GM18517 (cell line): ENCODE measurements around the gene CCDC138.

Experiments used
- ATAC-seq: cut with Tn5 transposase; IDR thresholded peaks from one replicate; pipeline ENCODE4 v1.9.1; 2021; ENCODE audit warnings: mild to moderate bottlenecking, moderate library complexity; ENCODE audit not compliant: unreplicated experiment

CCDC138 gene

DNA sequence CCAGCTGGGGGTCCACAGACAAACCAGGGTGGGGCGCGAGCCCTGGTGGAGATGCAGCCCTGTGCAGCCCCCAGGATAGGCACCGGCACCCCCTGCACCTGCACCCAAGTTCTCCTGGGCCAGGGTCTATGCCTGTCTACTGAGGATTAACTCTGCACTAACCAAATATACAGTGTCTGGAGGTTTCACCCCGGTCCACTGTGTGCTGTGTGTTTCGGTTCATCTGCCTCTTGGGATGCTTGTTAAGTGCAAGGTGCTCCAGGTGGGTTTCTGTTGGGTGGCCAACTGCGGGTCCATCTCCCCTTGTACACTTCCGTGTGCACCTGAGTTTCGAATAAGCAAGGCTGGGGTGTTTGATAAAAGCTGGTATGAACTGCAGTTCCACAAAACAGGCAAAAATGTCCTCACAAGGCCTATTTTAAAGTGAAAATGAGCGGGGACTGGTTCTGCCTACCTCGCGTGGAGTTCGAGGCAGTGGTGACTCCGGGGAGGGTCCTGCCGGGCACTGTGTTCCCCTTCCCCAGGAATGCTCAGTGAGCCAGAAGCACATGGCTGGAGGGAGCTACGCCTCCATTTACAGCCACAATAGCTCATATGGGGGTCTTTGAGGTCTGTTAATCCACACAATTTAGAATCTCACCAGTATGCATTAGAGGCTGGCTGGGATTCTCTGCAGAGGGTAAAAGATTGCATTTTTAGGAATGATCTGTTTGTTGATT, 131.7 kb downstream of the CCDC138 start:
- no peak for ATAC-seq

DNA sequence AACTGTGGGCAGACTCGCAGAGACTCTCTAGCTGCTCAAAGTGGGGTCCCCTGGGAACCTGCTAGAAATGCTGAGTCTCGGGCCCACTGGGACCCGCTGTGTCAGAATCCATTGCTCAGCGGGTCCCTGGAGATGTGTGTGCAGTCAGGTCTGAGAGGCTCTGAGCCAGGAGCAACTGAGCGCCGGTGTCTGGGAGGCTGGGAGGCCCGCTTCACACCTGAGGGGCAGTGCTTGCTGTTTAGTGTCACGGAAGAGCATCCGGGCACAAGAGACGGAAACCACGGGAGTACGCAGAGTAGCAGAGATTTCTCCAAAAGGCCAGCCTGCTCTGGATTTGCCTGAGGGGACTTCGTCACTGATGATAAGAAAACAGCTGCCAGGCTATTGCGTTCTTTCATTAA, 132.4 kb downstream of the CCDC138 start:
- no peak for ATAC-seq

DNA sequence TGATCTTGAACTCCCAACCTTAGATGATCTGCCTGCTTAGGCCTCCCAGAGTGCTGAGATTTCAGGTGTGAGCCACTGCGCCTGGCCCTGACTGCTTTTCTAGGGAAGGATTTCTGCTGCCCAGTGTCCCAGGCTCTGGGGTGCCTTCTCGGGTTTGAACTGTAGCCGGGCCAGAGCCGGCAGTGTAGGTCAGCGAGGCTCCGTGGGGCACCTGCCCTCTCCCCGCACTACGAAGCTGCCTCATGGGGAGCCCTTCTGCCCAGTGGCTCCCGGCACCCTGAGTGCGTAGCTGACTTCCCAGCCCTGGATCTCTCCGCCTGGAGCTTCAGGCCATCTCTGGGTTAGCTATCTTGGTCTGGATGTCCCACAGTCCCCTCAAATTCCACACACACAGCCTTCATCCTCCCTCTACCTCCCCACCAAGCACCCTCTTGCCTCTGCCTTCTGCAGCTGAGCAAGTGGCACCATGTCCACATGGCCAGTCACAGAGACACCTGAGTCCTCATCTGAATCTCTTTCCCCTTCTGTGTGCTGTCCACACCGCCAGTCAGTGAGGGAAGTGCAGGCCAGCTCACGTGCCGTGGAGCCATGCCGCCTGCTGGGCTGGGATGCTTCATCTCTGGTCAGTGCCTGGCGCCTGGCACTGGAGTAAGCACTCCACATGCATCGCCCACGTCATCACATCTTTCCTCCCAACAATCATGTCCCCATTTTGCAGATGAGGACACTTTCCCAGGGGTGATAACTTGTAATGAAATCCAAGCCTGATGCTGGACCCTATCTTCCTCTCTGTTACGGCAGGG, 133.2 kb downstream of the CCDC138 start:
- no peak for ATAC-seq

DNA sequence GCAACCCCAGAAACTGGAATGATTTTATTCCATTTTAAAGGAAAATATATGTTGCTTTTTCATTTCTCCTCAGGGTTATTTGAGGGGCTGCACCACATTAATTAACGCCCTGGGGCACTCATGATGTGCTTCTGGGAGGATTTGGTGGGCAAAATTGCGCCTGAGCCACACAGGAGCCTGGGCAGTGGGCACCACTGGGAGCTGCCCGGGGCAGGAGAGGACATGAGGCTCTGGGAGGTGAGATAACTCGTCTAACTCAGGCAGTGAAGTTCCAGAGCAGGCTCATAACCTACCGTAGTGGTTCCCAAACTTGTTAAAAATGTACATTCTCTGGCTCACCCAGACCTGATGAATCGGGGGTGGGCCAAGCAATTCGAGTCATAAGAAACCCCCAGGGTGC, 134.1 kb downstream of the CCDC138 start:
- no peak for ATAC-seq

DNA sequence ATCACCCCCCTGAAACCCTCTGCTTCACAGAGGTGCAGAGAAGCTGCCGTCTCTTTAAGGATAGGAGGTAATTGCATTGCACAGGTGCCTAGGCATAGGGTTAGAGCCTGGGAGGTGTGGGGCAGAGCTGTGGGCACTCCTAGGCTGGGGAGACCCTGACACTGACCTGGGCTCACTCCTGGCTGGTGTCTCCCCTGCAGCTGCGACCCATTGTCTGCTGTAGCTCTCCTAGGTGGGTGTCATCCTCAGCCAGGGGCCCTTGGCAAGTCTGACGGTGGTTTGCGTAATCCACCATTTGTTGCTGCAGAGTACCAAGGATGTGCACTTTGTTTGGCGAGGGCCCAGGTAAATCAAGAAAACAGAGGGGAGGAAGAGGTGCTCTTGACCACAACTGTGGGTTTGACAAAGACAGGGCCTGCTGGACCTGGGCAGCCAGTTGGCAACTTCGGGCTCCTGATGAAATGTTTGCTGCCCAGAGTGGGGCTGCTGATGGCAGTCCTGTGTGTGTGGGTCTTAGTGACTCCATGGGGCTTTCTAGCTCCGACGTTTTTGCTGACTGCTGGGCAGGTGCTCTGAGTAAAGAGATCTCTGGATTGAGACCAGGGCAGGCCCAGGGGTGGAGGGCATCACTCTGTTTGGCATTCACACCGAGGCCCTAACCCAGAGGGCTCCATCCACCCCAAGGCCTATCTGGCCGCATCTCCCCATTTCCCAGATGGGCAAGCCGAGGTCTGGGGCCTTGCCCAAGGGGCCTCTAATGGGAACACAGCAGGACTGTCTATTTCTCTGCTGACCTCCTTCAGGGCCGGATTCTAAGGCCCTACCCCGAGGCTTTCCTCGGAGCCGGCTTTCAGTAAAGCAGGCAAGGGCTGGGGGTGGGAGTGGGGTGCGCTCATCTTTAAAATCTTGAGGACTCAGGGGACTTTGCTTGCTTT, 134.8 kb downstream of the CCDC138 start:
- ATAC-seq = no peak

DNA sequence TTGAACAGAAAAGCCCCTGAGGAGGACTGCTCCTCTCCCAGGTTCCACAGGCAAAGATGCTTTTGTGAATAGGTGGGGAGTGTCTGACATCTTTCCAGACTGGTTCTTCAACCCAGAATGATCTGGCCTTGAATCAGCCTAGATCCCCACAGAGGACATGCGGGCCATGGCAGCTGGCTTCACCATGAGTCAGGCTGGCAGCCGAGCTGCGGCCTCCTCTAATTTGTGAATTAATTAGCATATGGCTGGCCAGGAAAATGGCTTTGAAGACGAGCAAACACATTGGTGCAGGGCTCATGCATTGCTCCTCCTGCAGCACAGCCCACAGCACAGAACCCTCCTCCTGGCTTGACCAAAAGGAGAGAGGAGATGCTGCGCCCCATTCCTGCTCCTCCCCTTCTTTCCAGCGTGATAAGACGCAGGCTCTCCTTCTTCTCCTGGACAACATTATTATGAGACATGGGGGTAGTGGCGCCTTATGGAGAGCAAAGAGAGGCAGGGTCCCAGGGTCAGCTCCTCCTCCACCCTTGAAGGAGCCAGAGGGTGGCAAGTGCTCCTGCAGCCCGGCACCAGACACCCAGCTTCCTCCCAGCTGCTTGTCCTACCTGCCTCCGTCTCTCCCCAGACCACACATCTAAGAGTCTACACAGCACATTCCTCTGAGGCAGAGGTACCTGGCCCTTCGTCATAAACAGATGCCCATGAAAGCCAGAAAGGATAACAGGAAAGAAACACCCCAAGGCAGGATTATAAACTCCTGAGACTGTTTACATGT, 135.8 kb downstream of the CCDC138 start:
- no peak for ATAC-seq

DNA sequence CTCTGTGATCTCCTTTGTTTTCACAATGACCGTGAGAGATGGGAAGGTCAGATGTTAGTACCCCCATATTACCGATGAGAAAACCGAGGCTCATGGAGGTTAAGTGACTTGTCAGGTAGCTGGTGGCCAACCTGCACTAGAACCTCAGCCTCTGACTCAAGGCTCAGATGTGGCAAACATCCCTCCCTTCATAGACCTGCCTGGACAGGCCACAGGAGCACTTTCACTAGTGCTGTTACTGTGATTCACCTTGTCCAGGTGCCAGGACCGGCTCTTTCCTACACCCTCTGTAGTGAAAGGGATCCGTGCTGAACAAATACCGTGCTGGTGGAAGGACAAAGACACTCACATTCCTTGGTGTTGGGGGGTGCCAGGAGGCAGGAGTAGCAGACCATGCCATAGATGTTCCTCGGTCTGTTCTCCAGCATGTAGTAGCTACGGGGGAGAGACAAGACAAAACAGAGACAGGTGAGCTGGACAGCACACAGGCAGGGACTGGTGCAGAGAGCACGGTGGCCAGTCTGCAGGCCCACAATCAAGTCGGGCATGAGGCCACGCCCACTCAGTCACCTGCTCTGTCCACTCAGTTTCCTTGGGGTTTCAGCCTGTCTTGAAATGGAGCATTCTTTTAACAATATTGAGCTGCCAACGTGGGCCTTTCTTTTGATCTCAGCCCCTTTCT, 136.6 kb downstream of the CCDC138 start:
- no peak for ATAC-seq

DNA sequence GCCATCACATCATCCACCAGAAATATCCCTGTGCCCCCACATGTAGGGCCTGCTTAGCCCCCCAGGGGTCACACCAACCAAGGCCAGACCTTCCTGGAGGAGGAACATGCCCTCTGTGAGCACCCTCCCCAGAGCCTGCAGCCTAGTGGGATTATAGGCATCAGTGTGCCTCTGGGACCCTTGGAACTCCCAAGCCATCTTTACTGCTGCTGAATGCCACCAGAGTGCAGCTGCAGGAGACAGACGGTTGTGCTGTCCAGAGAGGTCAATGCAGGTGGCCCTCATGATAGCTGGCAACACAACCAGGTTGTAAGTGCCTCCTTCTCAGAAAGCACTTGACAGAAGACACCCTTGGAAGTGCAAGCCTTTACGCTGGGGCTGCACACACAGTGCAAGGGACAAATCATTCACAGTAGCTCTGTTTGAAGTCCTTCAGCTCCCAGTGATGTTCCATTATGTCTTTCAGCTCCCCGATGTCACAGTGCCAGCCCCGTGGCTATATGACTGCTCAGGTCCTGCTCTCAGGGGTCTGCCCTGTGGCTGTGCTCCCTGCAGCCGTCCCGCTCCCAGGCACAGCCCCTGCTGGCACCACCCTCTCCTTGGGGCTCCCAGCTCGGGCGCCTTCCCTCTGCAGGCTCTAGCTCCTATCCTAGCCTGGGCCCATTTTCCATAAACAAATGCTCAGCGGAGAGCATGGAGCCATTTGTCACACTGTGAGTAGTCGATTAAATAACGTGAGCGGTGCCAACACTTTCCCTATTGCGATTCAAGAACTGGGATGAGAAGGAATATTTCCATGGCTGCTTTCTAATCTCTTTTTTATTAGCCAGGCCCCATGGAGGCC, 137.4 kb downstream of the CCDC138 start:
- ATAC-seq = no peak

DNA sequence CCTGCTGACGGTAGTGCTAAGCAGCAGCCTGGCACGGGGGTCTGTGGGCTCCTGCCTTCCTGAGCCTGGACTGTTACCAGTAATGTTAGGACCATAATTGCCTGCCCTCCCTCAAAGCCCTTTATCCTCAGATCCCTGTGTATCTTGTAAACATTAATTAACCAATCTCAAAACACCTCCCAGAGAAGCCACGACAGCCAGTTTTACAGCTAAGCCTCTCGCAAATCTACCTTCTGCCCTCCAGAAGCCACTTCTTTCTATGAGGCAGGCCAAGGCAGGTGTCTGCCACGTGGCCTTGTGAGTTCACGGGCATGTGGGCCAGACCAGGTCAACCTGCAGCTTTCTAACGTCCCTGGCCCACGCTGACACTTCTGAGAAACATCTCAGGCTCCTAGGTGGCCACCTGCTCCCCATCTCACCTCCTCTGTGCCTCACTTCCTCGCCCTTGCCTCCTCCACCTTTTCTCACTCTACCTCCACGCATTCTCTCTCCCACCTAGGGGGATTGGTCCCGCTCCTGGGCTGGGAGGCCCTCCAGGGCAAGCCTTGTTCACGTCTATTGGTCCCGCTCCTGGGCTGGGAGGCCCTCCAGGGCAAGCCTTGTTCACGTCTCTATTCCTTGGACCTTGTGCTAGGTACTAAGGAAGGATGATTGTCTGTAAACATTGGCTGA, 138.1 kb downstream of the CCDC138 start:
- ATAC-seq = no peak

DNA sequence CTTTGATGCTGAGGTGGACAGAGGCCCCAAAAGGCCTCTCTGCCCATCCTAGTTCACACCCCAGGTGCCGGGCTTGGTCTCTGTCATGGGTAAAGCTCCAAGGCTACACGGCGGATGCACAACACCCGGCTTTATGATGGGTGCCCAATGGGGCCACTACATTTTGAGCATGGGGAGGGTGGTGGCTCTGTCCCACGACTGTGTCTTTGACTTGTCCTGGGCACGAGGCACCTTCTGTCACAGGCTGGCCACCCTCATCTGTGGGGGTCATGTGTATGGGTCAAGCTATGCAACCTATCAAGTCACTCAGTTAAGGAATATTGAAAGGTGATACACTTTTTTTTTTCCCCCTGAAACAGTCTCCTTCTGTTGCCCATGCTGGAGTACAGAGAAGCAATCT, 138.7 kb downstream of the CCDC138 start:
- no peak for ATAC-seq

DNA sequence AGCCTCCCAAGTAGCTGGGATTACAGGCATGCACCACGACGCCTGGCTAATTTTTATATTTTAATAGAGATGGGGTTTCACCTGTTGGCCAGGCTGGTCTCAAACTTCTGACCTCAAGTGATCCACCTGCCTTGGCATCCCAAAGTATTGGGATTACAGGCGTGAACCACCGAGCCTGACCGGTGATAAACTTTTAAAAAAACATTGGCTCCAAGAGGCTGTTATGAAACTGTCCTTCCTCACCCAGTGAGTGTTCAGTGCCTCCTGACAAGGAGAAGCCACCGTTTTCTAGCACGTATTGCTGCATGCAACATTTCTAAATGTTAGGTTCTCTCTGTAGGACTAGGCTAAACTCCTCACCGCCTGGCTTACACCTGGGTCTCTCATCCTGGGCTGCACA, 139.2 kb downstream of the CCDC138 start:
- no peak for ATAC-seq
